NCI-H1417 (cell line): ENCODE results near the gene ACOXL.
"Not testable (repeated sequence)": the region's sequence is repeated elsewhere in the genome, so short reads cannot be mapped to it uniquely, and the experiment has no call there.

Source experiments
- DNase-seq, 3 experiments: peaks; one replicate each; lab custom pipeline; 2025; lab: John Stamatoyannopoulos, UW

Gene ACOXL

DNA sequence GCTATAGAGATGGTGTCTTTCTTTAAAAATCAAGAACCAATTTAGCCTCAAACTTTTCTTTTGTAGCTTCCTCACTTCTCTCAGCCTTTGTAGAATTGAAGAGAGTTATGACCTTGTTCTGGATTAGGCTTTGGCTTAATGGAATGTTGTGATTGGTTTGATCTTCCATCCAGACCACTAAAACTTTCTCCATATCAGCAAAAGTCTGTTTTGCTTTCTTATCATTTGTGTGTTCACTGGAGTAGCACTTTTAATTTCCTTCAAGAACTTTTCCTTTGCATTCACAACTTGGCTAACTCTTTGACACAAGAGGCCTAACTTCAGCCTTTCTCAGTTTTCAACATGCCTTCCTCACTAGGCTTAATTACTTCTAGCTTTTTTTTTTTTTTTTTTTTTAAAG is 193.1 kb downstream of the ACOXL start:
- no peak for DNase-seq

DNA sequence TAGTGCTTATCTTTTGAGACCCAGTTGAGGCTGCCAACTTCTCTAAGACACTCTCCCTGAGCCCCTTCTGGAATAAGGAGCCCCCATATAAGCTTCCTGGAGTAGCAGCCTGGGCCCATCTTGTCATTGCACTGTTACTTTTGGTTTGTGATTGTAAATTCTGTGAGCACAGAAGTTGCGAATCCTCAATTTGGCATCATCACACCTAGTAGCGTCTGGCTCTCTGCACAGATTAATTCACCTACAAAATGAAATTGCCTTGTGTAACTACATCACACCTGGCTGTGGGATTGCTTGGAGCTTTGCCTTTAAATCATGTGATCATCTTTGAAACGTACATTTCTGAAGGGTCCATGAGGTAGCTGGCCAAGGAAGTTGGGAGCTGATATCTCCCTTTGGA is 195.2 kb downstream of the ACOXL start:
- no peak for DNase-seq

DNA sequence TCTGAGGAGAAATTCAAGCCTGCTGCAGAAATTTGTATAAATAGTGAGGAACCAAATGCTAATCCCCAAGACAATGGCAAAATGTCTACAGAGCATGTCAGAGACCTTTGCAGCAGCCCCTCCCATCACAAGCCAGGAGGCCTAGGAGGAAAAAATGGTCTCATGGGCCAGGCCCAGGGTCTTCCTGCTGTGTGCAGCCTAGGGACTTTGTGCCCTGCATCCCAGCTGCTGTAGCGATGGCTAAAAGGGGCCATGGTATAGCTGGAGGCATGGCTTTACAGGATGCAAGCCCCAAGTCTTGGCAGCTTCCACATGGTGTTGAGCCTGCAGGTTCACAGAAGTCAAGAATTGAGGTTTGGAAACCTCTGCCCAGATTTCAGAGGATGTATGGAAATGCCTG is 197.2 kb downstream of the ACOXL start:
- DNase-seq, result no peak

DNA sequence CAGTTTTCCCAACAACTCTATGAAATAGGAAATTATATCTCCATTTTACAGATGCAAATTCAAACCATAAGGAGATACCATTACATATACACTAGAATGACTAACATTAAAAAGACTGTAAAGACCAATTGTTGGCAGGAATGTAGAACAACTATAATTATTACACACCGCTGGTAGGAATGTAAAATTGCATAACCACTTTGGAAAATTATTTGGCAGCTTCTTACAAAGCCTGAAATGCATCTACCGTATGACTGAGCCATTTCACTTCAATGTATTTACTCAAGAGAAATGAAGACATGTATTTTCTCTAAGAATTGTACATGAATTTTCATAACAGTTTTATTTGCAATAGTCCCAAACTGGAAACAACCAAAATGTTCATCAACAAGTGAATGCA is 199.3 kb downstream of the ACOXL start:
- DNase-seq, result no peak

DNA sequence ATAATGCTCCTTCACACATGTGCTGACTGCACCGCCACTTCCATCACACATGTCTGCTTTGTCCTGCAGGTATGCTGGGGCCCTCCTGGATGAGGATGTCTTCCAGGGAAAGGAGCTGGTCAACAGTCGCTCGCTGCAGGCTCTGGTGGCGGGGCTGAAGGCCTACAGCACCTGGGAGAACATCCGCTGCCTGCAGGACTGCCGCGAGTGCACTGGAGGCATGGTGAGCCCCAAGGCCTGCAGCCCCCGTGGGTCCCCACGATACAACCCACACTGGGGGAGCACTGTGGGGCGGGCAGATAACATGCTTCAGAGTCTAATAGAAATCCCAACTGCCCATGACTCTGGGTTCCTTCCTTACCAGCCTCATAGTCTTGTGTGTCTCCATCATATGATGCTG is 201.0 kb downstream of the ACOXL start:
- DNase-seq, result no peak

DNA sequence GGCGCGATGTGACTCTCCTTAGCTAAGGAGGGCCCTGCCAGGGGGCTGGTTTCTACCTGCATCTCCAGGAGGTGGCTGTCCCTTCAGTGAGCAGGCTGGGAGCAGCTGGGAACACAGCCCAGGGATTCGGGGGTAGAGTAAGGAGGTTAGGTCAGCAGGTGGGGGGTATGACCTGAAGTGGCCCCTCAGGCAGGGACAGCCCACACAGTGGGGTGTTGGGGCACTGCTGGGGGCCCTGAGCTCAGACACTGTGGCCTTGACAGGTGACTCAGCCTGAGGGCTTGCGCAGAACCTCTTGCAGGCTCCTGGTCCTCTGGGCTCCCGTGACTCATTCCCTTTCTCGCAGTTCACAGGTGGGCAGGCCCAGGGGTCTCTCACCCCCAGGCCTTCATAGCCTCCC is 202.6 kb downstream of the ACOXL start:
- DNase-seq, result no peak

DNA sequence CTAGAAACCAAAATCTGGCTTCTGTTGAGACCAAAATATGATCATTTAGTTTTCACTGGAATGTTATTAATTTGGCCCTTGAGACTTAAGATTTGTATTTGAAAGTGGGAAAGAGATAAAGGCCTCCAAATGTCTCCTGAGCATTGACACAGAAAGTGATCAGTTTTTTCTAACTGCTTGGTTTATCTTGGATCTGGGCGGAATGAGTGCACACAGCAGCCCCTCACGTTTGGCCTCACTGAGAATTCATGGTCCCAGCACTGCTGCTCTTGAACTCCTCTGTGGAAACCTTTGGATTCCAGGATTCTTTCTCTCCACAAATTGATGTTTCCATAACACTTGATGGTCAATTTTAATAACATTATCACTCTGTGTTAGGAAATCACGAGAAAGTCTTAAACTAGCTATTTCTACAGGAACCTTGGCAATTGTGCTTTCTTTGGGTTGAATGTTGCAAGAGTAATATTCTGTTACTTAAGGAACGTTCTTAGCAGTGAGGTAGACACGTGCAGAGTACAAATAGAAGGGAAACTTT is 208.1 kb downstream of the ACOXL start:
- DNase-seq, result no peak

DNA sequence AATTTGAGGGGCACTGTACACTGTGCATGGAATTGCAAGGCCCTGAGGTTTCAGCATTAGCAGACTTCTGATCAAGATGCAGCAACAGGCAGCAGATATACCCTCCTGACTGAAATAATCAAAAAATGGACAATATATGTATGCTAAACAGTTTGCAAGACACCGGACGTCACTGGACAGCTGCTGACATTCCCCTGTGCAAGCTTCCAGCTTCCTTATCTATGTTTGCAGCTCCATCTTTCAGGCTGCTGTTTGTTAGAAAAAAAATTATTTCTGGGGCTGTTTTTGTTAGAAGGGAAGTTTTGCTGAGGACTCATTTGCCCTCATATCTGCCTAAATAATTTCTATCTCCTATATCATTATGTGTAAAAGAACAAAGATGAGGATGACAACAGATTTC is 208.9 kb downstream of the ACOXL start:
- DNase-seq, result no peak

DNA sequence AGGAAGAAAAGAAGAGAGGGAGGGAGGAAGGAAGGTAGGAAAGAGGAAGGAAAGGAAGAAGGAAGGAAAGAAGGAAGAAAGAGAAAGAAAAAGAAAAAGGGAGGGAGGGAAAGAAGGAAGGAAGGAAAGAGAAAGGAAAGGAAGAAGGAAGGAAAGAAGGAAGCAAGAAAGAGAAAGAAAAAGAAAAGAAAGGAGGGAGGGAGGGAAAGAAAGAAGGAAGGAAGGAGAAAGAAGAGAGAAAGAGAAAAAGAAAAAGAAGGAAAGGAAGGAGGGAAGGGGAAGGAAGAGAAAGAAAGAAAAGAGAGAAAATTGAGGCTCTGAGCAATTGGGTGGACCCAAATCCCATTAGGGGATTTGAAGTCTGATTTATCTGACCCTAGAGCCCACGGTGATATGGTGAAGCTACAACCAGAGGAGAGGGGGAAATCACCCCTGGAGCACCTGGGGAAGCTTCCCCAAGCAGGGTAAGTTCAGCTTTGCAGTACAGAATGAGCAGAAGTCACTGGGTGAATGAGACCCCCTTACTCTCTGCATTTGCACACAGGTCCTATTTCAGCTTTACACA is 210.8 kb downstream of the ACOXL start:
- no peak for DNase-seq

DNA sequence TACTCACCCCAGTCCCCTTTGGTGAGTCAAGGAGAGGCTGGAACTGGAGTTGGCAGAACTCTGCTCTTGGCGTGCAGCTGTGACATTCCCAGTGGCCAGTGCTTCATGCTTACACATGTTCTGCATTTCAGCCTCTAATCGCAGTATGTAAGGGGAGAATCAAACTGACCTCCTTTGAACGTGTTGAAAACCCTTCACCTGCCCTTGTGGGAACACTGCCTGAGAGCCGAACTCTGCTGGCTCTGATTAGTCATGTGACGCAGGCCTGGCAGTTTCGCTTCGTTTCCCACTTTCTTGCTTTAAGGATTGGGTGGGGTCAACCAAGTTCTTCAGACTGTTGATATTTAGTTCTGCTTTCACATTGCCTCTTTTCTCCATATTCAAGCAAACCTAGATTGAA is 214.5 kb downstream of the ACOXL start:
- DNase-seq, result no peak

DNA sequence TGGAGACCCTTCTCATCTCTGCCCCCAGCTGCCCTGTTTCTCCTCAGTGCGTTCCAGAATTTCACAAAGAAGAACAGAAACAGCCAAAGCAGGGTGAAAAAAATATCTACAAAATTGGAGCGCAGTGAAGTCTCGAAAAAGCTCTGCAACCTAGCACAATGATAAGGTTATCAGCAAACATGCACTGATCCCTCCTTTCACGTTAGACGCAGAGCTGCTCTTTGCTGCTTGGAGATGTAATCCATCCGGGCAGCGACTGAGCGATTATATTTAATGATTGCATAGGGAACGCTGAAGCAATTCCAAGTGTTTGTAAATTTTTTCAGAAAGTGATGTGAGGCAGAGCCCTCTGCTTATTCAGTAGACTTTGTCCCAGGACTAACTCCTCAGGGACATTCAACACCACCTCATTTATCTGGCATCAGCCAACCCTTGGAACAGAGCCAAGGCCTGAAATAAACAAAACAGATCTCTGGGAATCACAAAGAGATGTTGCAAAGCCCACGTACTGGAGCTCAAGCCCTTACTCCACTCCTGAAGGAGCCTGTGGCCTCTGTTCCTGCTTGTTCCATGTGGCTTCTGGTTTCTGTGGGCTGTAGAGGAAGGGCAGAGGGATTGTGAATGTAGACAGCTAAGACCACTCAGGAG is 215.8 kb downstream of the ACOXL start:
- DNase-seq, result peak in 1 of 3 experiments; percentile 41

DNA sequence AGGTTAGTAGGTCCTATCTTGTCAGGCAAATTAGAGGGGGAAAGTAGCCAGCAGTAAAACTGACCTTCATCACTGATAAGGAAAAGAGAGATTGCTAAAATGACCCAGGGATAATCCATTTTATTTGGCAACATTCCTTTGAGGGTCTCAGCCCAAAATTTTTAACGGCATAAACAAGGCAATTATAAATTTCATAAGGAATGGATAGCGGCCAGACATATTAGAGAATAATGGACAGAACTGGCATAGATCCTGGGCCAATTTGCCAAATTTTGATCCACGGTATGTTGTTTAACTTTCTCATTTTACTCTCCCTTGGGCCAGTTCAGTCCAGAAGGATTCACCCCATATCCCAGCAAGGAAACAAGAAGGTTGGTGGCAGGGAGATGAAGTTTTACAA is 217.9 kb downstream of the ACOXL start:
- no peak for DNase-seq

DNA sequence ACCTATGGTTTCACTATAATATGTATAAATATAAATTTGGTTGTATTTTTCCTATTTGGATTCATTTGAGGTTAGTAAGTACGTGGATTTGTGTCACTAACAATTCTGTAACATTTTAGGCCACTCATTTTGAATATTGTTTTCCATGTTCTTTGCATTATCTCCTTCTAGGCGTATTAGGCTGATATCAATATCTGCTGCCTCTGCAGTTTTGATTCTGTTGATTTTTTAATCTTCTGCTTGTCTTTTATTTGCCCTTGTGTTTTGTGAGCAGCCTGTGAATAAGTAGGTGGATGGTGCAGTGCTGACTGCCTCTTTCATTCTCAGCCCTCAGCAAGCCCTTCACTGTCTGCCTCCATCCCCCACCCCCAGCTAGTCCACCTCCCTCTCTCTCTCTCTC is 222.7 kb downstream of the ACOXL start:
- DNase-seq, result no peak

DNA sequence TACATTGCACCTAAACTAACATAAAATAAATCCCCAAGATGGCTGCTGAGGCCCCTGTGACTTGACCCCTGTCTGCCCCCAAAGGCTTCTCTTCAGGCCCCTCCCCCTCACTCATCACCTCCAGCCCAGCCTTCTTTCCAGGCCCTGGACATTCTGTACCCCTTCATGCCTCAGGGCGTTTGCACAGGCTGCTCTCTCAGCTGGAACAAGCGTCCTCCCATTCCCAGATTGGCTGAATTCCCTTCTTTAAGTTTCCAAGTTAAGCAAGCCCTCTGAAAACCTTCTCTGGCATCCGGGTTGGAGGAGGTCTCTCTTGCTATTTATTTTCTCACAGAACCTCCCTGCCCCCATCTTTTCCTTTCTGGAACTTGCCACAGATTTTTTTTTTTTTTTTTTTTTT is 223.2 kb downstream of the ACOXL start:
- DNase-seq, result no peak

DNA sequence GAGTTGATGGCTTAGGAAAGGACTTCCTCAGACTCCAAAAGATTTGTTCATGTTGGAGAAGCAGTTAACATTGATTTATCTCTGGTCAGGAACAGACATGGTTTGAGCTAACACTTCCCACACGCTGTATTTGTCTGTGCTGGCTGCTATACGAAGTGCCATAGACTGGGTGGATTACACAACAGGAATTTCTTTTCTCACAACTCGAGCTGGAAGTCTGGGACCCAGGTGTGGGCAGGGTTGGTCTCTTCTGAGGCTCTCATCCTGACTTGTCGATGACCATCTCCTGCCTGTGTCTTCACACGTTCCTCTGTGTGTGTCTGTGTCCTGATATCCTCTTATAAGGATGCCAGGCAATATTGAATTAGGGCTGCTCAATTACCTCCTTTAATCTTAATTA is 224.9 kb downstream of the ACOXL start:
- no peak for DNase-seq

DNA sequence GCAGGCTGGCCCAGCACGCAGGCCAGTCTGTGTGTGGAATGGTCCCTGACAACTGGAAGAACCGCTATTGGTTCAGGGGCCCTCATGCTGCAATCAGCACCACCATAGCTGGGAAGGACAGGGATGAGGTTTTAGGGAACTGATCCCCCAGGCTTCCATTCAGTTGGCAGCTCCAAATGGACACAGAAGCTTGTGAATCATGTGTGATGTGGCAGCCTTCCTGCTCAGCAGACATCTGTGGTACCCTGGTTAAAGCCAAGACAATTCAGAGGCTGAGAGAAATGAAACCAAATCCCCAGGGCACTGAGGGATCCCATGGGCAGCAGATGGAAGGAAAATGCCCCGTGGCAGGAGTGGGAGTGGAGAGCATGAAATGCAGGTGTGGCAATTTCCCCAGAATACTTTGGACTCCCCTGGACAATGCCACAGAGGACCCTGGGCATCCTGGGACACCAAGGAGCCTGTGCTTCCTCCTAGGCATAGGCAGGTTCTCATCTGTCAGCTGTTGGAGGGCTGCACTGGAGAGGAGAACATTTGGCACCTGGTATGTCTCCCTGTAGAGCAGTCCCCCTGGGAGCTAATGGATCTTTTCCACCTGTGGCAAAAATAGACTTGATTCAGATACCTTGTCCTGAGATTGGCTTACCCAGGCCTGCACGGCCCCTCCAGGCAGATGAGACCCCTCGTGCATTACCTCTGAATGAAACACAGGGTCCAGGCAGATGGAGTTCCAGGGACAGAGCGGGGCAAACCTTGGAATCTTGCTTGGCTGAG is 226.2 kb downstream of the ACOXL start:
- no peak for DNase-seq

DNA sequence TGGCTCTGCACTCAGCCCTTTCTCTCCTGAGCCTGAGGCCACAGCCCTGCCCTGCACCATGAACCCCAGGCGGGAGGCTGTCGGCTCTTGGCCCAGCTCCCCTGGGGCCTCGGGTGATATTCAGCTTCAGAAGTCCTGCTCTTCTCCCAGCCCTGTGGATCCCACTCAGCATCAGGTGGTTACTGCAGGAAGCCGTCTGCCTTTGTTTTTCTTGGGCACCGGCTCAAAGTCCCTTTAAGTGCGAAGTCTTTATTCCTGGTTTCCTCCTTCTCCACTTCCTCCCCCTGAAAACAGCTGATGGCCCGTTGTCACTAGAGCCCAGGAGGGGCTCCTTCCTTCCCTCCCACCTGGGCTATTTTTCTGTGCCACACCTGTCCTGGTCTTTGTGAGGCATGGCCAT is 226.8 kb downstream of the ACOXL start:
- DNase-seq, result no peak

DNA sequence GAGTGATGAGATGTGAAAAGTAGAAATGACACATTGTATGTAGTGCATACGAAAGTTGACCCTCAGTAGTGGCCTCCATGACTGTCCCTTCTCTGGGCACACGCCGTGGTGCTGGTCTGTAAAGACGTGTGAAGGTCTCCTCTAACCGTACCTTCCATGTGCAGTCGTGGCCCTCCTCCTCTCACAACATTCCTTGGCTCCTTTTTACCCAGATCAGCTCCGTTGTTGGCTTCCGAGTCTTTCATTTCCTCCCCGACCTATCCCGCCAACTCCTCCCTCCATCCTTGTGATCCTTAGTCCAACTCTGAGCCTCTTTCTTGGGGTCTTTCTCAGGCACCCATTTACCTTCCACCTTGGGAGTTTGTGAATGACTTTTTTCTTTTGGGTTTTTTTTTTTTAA is 227.9 kb downstream of the ACOXL start:
- no peak for DNase-seq

DNA sequence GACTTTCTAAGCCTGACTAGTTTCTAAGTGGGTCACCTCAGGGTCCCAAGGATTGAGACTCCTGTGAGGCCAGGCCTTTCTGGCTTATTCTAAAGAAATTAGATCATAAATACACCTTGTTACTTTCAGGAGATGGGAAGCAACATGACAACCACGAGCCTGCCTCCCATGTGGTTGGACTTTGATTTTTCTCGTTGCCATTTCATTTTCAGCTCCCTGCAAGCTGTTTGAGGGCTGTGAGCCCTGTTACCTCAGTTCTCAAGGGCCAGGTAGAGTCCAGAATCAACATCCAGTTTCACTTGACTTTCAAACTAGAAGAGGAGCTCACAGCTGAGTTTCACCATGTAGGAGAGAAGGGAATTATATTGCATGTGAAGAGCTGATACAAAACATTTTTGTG is 228.6 kb downstream of the ACOXL start:
- no peak for DNase-seq

DNA sequence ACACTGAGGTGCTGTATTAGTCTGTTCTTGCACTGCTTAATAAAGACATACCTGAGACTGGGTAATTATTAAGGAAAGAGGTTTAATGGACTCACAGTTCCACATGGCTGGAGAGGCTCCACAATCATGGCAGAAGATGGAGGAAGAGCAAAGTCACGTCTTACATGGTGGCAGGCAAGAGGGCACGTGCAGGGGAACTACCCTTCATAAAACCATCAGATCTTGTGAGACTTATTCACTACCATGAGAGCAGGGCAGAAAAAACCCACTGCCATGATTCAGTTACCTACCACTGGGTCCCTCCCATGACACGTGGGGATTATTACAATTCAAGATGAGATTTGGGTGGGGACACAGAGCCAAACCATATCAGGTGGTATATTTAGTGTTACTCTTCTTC is 229.3 kb downstream of the ACOXL start:
- DNase-seq, result not testable (repeated sequence)

DNA sequence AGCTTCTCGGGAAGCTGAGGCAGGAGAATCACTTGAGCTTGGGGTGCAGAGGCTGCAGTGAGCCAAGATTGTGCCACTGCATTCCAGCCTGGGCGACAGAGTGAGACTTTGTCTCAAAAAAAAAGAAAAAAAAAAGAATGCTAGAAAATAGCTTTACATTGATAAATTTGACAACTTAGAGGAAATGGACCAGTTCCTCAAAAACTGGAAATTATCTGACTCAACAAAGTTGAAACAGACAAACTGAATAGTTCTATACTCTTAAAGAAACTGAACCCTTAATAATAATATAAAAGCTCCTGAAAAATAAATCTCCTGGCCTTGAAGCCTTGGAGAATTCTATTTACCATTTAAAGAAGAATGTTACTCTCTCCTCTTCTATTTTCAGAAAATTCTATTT is 237.3 kb downstream of the ACOXL start:
- DNase-seq, result no peak

DNA sequence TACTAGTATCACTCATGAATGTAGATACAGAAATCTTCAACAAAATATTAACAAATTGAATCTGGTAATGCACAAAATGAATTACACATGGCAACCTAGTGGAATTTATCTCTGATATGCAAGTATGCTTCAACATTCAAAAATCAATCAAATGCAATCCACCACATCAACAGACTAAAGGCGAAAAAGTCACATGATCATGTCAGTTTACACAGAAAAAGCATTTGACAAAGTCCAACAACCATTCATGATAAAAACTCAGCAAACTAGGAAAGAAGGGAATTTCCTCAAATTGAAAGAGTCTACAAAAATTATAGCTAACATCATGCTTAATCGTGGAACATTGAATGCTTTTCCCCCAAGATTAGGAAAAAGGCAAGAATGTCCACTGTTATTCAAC is 237.8 kb downstream of the ACOXL start:
- no peak for DNase-seq

DNA sequence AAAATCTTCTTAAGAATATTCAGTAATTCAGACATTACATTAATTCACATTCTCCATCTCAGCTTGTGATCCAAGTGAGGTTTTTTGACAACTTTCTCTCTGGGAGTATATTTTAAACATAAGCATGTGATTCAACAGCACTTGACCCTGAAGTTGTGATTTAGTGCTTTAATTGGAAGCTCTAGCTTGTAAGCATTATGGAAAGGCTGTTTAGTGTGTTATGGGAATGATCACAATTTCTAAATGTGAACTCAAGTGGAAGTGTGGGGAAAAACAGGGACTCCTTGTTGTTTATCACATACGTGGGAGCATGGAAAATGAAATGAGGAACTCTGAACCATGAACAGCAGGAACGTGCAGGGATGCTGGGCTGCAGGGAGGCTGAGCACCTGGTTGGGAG is 239.4 kb downstream of the ACOXL start:
- peak in 1 of 3 experiments; percentile 3 for DNase-seq
